Measurements from ENCODE around the gene BTBD9.

The BTBD9 gene

DNA sequence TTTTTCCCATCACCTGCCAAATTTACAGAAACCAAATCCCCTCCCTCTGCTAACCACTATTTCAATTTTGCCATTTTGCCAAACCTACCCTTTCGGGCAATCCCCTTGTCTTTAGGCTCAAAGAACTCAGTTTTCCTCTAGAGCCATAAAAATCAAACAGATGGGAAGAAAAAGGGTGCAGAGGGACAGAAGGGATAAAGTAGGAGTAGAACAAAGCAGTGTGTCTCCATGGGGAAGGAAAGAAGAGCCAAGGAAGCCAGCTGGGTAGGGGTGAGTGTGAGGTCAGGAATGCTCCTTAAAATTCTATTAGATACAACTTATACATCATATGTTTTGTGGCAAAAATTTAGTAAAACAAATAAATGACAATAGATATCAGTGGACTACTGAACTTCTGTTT is 316.5 kb downstream of the BTBD9 start:
- no peak for DNase-seq

DNA sequence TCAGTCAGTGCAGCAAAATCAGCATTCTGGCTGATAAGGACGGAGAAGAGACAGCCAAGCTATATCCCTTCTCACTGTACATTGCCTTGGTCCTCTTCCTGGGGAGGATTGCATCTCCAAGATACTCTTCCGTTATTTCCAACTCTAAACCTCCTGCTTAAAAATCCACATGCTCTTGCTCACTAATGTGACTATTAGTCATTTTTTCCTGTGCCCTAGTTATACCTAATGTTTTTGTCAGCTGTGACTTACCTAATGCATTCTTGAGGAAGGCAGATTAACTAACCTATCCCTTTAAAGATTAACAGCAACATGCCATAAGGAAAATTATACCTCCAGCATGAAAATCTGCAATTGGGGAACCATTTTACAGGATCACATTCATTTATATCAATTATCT is 317.6 kb downstream of the BTBD9 start:
- no peak for DNase-seq

DNA sequence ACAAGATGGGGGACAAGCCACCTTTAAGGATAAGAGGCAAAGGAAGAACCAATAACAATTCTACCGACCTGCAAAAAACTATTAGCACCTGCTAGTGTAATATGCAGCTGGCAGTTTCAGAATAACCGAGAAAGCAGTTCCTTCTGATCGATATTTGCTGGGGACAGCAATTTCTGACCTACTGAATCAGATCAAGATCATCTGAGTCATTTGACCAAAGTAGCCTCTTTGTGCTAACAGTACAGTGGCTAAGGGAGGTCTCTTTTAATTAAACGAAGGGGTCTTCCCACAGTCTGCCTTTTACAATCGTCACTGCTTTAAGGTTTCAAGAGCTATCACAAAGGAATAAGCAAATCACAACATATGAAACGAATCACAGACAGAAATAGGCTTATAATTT is 318.9 kb downstream of the BTBD9 start:
- DNase-seq: no peak

DNA sequence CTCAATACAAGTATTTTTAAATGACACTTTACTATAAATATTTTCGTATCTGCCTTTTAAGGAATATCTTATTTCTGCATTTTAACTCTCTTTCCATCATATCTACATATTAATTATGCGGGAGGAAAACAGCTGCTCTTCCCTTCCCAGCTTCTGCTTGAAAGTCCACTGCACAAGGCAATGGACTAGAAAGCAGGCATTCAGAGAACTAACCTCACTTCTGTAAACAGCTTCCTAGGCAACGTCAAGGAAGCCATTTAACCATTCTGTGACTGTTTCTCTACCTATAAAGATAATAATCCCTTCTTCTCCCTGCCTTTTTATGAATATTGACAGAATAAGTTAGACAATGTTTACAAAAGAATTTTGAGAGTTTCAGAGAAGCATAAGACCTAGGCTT is 319.4 kb downstream of the BTBD9 start:
- DNase-seq: no peak

DNA sequence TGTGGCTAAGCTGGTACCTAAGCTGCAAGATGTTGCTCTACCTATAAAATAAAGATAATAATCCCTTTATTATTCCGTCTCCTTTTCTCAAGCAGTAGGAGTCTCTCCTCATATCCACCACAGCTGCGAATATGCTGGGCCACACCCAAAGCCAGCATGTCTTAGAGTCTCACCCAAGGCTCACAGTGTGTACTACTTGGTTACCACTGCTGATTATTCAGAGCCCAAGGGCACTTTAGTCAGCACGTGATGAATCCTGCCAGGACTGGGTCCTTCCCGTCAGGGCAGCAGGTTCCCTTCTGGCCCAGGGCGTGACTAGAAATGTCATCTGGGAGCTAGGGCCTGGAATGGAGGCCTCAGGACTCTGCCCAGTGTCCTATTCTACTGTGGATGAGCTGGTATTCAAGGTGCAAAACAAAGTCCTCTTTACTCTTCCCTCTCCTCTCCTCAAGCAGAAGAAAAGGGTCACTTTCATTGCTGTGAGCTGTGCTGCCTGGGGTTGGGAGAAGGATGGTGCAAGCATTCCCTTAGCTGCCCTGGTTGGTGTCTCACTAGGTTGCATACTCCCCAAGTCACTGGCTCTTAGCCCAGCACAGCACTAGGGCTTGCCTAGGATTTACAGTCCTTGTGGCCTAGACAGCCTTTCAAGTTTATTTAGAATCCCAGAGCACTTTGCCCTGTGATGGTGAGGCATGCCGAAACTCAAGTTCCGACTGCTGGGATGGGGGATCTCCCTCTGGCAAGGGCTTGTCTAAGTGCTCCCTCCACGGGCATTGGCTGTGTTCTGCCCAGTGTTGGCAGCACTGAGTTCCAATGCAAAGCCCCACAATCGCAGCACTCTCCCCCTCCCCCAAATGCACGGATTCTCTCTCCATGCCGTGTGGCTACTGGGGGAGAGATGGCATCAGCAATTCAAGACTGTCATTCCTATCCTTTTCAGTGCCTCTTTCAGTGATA is 320.2 kb downstream of the BTBD9 start:
- DNase-seq: no peak

DNA sequence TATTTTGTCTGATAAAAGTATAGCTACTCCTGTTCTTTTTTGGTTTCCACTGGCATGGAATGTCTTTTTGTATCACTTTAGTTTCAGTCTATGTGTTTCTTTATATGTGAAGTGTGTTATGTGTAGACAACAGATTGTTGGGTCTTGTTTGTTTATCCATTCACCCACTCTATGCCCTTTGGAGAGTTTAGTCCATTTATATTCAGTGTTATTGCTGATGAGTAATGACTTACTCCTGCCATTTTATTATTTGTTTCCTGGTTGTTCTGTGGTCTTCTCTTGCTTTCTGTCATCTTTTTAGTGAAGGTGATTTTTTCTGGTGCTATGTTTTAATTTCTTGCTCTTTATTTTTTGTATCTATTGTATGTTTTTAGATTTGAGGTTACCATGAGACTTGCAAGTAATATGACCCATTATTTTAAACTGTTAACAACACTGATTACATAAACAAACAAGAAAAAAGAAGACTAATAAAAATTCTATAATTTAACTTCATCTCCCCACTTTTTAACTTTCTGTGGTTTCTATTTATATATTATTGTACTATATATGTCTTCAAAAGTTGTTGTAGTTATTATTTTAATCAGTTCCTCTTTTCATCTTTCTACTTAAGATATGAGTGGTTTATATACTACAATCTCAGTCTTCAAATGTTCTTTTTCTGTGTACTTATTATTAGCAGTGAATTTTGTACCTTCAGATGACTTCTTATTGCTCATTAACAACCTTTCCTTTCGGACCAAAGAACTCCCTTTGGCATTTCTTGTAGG is 323.4 kb downstream of the BTBD9 start:
- no peak for DNase-seq

DNA sequence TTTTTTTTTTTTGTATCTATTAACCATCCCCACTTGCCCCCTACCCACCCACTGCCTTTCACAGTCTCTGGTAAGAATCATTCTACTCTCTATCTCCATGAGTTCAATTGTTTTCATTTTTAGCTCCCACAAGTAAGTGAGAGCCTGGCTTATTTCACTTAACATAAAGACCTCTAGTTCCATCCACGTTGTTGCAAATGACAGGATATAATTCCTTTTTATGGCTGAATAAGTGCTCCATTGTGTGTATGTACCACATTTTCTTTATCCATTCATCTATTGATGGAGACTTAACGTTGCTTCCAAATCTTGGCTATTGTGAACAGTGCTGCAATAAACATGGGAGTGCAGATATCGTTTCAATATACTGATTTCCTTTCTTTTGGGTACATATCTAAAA is 328.5 kb downstream of the BTBD9 start:
- DNase-seq: no peak

DNA sequence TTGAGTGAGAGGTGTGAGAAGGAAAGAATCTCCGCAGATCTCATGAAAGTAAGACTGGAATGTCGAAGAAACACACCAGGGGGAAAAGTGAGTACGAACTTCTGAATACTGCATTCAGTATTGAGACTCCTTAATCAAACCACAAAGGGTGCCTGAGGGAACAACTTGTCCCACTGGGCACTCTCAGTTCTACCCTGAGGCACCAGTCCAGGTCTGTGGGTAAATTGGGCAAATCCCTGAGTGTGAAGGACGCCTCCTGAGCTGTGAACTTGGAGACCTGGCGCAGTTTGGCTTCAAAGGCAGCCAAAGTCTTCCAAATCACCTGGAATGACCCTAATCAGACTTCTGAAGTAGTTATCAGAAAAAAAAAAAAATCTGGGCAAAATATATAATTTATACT is 329.7 kb downstream of the BTBD9 start:
- no peak for DNase-seq

DNA sequence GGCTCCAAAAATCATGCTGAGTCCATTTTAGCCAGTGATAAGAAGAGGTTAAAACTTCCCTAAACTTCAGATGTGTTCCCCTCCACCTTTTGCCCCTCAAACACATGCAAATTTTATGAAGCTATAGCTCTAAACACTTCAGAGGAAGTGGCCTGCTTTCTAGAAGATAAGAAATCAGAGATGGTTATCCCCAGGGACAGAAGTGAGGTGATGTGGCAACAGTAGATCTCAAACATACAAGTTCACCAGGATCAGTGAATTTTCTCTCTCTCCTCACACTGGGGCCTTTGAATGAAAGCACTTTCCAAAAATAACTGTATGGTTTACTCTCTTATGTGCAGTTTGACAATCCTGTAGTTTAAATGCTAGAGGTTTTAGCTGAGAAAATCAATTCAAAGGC is 332.0 kb downstream of the BTBD9 start:
- DNase-seq: no peak

DNA sequence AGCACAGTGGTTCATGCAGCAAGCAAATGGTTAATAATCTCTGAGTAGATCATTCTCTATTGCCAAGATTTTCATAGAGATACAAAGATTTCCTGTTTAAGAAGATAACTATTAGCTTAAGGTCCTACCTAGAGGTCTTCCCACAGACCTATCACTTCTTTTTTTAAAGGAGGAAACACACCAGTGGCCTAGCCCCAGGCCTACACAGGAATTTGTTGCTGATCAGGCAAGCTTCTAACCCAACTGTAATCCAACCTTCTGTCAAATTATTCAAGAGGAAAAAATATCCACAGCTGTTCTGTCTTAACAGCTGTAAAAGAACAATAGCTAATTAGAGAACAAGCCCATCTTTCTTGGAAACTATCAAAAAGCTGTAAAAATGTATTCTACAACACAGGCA is 332.8 kb downstream of the BTBD9 start:
- no peak for DNase-seq

DNA sequence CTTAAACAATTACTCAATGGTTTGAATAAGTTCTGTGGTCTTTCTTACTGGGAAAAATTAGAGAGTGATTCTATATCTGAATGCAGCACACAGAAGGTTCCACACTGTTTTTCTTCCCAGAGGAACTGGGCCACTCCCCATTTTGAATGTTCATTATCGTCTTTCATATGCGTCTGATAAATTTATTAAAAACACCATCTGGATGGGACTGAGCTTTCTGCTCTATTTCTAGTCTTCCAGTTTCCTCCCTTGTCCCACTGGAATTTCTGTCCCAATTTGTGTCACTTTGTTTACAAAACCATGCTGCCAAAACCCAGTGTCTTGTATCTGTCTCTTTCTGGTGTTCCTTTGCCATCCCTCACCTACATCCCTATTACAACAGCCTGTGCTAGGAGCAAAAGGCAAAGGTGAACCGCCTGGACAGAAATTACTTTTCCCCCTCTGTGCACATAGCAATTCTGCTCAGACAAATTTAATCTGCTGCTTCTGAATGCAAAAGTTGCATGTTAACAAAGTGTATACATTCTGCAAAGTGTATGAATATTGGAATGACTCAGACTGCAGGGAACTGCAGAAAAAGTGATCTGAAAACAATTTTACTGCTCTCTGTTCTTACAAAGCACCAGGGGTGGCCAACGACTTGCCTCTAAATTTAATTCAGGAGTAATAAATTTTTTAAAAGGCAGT is 333.6 kb downstream of the BTBD9 start:
- no peak for DNase-seq

DNA sequence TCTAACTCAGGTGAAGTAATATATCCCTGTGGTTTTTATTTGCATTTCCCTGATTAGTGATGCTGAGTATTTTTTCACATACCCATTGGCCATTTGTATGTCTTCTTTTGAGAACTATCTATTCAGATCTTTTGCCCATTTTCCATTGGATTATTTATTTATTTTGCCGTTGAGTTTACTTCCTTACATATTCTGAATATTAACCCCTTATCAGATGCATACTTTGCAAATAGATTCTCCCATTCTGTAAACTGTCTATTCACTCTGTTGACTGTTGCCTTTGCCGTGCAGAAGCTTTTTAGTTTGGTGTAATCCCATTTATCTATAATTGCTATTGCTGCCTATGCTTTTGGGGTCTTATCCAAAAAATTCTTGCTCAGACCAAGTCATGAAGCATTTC is 336.9 kb downstream of the BTBD9 start:
- no peak for DNase-seq

DNA sequence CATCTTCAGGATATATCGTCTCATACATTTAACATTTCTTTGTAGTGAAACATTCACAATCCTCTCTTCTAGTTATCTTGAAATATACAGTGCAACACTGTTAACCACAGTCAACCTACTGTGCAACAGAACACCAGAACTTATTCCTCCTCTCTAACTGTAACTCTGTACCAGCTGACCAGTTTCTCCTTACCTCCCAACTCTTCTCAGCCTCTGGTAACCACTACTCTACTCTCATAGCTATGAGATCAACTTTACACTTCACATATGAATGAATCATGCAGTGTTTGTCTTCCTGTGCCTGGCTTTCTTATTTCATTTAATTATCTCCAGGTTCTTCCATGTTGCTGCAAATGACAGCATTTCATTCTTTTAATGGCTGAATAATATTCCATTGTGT is 337.6 kb downstream of the BTBD9 start:
- DNase-seq: no peak

DNA sequence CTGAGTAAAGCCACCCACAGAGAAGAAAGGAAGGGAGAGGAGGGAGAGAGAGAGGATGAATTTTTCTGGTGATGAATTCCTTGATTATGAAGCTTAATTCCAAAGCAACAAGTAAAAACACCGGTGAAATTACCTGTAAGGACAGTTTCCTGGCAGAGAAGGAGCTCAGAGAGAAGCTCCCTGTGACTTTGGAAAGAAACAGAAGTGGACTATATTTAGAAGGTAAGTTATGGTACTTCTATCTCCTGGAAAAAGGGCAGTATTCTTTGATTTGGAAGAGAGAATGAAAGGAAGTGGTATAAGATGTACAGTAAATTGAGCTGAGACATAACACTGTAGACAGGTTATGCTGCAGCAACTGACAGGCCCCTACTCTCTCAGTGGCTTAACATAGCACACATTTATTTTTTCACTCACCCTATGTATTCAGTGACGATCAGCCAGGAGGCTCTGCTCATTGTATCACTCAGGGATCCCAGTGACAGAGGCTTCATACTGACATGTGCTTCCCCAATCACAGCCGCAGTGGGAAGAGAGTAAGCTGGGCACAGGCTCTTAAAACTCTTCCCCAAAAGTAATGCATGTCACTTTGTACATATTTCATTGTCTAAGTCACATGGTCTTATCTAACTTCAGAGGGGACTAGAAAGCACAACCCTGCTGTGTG is 349.5 kb downstream of the BTBD9 start:
- no peak for DNase-seq

DNA sequence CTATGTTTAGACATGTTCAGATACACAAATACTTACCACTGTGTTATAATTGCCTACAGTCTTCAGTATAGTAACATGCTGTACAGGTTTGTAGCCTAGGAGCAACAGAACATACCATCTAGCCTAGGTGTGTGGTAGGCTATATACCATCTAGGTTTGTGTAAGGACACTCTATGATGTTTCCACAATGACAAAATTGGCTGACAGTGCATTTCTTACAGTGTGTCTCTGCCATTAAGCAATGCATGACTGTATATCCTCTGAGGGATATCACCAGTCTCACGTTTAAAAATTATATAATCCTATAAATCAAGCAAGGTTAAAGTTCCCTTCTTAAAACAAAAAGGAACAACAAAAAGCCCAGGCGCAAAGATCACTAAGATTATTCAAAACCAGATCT is 352.2 kb downstream of the BTBD9 start:
- no peak for DNase-seq

DNA sequence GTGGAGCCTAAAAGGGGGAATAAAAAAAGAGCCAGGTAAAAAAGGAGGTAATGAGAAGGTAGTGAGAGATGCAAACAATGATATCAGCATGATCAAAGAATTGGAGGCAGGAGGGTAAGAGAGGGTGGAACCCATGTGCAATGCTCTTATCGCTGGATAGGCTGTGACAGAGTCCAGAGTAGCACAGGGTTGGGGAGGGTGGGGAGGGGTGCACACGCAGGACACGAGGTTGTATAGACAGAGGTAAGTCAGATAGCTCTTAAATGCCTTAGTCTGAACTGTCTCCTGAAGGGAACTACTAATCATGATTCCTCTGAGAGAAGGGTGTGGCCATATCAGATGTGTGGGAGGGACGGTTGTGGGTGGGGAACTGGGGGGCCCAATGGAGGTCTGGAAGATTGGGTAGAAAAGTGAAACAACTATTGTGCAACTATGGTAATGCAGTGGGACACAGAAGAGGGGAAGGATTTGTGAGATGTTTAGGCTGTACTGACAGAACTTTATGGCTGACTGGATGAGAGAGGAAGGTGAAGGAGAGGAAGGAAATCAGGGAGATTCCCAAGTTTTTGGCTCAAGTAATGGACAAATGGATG is 354.8 kb downstream of the BTBD9 start:
- no peak for DNase-seq

DNA sequence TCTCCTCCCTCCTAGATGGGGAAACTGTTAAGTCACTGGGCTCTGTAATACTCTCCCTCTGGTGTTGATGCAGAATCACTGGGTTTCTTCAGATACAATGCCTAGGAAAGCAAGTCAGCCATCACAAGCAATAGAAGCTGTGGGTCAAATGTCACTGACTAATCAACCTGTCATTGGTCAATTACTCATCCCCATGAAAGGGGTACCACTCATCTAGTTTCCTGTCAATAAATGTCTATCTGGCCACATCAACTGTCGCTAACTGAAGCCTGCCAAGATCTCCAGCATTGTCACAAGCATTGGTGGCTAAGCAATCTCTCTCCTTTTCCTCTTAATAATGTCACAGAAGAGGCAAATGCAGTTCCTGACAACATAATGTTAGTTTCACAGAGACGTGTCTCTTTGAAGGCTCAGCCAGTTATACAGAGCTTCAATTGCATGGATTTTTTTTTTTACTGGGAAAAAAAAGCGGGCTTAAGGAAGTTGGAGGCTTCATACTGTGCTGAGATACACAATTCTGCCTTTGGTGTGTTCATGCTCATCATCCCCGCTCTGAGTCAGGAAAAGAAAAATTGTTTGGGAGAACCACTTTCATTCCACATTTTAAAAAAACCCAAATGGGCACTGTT is 355.9 kb downstream of the BTBD9 start:
- DNase-seq: no peak

DNA sequence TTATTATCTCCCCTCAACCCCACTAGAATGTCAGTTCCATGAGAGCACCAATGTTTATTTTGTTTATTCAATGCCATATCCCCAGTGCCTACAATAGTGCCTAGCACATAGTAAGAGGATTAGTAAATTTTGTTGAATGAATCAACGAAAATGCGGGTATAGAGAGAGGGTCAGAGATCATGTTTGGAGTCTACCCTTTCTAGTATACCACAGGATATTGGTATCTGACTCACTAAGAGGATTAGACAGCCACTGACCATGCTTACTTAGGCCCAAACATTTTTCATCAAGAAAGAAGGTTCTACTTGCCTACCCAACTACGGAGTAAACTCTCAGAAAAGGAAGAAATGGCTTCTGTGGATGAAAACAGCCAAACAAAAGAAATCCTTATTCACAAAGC is 356.8 kb downstream of the BTBD9 start:
- no peak for DNase-seq

DNA sequence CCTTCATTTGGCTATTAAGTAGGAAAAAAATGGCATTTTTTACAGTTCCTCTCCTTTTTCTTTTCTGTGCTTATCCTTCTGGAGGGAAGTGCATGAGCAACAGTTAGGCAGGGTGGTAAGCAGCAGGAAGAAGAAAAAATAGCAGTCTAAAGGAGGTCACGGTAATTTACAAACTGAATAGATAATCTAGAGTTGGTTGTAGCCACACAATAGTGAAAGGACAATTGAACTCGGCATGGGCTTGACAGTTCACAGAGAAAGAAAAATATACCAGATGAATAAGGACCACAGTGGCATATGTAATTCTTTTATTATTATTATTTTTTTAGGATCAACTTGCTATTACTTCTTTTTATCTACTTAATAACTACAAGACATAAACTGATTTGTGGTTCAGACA is 358.6 kb downstream of the BTBD9 start:
- no peak for DNase-seq

DNA sequence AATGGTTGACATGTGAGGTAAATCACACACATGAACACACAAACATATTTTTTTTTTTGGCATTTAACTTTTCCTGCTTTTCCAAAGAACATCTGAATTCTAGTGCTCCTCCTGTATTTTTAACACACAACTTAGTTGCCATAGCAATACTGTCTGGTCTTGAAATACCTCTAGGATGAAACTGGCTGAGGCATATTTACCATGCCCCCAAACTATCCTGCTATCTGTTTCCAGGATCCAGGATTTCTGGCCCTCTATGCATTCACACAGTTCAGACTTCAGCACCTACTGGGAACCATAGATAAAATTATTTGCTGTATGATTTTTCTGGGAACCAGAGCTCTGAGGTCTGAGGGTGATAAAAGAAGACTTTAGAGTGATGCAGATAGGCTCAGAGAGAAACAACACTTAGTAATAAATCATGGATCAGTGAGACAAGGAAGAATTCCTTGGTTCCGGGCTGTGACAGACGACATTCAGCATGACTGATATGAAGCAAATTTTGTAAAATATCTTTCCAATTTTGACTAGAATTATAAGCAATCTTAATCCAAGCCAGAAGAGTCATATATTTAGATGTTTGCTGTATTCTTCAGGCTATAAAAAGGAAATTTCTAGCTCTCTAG is 359.7 kb downstream of the BTBD9 start:
- DNase-seq: no peak

DNA sequence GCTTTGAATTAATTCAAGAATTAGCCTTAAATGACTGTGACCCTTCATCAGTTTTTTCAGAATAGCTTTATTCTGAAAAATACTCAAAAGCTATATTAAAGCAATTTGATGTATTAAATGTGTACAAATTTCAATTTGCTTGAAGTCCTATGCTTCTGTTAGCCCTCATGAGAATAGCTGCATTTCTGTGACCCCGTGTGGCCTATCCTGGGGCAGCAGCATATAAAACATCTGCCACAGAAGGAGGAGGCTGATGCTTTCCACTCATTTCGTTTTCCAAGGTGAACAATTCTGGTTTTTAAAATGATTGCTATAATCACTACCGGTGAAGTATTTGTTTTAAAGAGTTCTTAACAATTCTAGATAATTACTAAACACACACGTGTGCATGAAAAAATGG is 360.3 kb downstream of the BTBD9 start:
- DNase-seq: no peak

DNA sequence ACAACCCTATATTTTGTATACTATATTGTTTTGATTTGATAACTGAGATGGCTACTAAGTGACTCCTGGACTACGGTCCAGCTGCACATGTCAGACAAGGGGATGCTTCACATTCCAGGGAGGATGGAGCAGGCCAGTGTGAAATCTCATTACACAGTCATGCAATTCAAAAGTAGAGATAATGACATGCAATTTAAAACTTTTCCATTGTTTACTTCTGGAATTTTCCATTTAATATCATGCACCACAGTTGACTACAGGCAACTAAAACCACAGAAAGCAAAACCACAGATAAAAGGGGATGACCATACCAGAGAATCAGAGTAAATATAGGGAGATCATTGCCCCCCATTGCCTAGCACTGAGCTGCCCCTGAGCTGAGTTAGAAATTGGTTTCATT is 366.4 kb downstream of the BTBD9 start:
- no peak for DNase-seq

Measured in effector CD4-positive, alpha-beta T cell (primary cell).